CD4-positive, alpha-beta T cell treated with Interleukin-4 for 4 hours (primary cell): Measurements from ENCODE around the gene GABBR2.
"Not testable (repeated sequence)": the region's sequence is repeated elsewhere in the genome, so short reads cannot be mapped to it uniquely, and the experiment has no call there.

Experiments used
- DNase-seq: peaks from one replicate; pipeline ENCODE4 v3.0.0-alpha.2; 2020

Gene GABBR2

DNA sequence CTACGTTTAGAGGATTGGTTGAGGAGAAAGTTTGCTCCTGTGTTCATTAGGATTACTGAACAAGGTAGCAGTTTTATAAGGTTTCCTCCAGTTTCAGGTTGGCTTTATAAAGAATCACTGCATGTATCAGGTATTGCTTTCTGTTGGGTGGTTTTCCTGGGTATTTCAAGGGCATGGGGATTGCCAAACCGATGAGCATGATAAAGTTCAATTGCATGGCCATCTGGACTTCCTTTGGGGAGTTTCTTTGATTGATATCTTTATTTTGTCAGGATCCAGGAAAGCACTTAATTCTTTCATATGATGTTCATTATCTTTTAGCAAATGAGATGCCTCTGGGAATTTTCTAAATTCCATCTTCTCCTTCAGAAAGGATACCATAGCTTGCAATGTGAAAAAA lies 10.3 kb upstream of the GABBR2 start:
- DNase-seq, result no peak

DNA sequence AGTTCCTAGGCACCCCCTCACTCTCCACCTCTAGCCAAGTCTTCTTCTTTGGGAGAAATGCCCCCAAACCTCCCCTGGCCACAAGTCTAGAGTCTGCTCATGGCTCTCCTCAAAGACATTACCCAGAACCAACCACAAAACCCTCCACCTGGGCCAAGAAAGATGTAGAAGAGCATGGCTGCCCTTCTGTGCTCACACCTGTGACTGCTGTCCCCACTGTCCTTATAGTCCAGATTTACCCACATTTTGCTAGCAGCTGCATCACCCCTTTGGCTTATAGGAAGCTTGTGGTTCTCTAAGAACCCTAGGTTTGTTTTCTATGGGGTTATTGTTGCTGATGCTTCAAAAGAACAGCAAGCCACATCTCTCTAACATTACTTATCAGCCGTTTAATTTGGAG lies 6.1 kb upstream of the GABBR2 start:
- no peak for DNase-seq

DNA sequence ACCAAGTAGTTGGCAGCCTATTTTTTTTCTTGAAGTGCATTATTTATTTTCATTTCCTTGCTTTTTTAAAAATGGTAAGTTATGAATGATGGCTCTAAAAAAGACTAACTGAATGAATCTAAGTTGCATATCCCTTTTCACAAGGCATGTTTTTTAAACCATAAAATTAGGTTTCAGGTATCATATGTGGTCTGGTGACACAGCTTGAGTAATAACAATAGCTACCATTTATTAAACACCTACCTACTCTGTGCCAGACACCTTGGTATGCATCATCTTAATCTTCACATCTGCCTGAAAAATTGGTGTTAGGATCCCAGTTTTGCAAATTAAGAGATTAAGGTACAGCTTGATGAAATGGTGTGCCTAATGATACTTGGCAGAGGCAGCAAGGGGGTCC lies 4.3 kb upstream of the GABBR2 start:
- DNase-seq, result no peak

DNA sequence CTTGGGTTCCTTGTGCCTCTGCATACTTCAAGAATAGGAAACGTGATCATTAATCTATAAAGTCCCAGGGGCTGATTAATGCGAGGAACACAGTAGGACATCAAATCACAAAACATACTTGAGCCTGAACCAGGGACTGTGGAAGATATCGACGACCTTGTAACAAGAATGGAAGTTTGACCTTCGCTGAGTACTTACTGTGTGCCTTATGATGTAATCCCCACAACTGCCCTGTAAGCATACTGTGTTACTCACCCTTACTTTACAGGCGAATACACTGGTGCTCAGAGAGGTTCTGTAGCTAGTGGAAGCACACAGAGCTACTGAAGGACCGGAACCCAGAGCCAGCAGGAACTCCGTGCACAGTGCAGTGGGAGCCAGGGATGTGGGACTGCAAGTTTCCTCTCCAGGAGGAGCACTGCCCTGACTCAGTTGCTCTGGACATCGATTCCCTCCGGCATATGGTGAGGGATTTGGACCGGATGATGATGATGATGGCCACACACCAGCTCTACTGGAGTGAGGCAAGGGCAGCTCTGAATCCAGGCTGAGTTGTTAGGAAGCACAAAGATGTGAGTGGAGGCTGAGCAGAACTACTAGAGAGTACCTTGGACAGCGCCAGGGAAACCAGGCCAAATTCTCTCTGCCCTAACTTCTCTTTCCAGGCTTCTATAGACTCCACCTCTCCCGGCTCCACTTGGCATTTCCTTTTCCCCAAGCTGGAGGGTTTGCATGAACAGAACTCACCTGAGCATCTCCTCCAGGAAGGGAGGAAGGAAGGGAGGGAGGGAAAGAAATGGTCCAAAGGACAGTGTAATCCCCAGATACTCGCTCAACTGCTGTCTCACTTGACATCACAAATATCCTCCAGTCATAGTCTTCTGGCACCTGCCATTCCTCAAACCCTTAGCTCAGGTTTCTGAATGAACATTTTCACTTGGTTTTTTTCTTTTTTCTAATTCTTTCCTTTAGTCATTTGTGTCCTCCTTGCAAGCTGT lies 1.5 kb upstream of the GABBR2 start:
- DNase-seq, result no peak

DNA sequence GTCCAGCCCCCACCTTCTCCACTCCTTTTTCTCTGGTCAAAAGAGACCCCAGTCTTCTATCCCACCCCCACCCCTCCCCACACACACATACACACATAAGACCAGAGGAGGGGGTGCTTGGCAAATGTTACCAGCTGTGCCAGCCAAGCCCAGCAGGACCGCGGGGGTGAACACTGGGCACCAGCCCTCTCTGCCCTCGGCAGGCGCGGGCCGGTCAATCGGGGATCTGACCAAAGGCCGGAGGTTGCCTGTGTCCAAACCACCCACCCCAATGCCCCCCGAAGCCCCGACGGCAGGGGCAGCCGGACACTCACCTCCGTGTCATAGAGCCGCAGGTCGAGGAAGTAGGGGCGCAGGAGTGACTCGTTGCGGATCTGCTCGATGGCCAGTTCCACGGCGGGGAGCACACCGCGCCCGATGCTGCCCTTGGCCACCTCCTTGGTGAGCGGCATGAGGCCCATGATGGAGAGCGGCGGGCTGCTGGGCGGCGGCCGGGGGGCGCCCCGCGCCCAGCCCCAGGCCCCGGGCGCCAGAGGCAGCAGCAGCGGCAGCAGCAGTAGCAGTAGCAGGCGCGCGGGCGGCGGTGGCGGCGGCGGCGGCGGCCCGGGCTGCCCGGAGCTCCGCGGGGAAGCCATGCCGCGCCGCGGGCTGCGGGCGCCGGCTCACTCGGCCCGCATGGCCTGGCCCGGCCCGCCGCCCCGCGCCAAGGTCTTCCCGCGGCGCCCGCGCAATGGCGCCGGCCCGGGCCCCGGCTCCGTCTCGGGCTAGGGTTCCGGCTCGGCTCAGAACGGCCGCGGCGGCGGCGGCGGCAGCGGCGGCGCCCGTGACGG lies 417 bp downstream of the GABBR2 start:
- DNase-seq, result no peak

DNA sequence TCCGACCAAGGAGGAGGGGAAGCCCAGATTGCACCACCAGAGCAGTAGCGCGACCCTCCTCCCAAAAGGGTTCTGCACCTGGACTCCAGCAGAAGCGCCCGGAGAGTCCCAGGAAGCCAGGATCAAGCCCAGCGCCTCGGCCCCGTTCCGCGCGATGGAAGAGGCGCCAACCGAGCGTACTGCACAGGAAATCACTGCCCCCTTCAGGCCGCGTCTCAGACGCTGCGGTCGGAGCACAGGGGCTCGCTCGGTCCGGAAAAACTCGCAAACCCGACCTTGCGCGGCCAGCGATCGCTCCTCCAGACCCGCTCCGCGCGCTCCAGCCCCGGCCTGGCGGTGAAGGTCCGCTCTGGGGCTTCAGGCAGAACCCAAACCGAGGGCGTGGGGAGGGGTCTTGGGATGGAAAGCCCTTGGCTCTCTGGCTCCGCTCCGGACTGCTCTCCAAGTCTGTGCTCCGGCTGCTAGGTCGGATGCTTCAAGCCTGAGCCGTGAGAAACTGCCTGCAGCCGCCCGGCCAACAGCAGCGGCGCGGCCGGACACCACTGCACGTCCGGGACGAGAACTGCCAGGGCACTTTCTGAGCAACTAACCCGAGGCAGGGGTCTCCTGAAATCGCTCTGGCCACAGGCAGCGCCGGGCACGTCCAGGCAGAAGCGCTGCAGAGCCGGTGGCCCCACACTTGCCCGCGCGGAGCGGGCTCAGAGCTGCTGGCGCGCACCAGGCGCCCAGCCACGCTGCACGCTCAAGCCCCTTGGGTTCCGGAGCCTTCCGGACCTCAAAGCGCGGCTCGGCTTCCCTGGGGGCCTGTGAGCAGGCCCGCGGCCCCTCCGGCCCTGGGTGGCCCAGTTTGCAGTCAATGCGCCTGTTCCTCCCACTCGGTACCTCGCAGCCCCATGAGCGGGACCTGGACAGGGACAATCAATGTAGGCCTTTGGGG lies 1.3 kb downstream of the GABBR2 start:
- DNase-seq, result no peak

DNA sequence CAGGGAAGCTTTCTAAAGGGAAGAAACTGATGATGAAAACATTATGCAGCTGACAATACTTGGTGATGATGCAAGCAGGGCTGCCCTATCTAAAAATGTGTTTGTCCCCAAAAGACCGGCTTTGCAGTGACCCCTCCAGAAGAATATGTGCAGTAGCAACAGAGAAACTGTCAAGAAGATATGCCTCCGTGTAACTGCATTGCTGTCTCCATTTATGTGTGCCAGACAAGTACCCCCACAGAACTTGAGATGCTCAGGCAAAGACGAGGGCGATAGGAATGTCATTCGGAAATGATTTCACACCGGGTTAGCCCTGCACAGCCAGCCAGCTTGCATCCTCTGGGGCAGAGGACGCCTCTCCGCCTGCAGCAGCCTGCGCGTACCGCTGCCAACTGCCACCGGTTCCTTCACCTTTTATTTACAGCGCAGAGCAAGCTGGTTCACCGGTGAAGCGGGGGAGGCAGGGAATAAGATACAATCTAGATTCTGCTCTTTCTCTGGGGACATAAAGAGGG lies 2.0 kb downstream of the GABBR2 start:
- no peak for DNase-seq

DNA sequence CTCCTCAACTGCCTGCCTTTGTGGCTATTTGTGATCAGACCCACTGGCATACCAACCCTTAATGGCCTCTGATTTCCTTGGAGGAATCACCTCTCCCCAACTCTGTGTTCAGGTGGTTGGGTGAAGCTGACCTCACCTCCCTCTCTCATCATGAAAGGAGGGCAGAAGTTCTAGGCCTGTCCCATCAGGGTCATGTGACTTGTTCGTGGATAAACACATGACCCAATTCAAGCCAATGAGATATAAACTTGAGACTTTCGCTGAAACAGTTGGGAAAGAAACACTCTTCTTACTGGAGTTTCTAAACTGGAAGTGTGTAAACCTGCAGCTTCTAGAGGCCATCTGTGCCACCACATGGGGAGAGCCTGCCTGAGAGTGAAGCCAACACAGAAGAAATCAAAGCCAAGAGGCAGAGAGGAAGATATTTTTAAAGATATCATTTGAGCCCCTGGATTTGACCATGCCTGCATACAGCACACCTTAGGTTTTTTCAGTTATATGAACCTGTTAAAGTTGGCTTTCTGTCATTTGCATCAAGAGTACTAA lies 5.8 kb downstream of the GABBR2 start:
- no peak for DNase-seq

DNA sequence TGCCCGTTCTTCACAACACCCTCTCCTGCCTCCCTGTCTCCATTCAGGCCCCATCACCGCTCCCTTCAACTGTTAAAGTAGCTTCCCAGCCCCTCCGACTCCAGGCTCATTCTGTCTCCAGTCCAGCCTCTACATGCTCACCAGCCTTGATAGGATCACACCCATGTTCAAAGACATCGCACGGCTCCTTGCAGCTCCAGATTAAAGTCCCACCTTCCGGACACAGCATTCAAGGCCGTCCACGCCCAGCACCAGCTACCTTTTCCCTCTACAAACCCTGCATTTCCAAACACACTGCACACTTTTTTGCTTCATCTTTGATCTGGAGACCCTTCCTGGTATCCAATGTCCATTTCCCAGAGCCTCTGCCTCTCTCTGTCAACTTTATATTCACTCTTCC lies 6.4 kb downstream of the GABBR2 start:
- no peak for DNase-seq

DNA sequence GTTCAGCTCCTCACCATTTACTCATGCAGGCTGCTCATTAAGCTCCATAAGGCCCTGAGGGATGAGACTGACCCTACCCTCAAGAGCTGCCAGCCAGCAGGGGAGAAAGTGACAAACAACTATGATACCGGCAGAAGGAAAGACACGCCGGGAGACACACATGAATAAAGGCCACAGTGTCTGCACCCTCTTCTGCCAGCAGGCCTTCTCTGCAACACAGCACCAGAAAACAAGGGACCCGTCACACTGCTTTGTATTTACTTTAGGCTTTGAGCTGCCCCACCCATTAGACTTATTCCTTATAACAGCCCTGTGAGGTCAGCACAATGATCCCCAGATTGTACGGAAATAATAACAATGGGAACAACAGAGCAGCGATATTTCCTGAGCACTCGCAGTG lies 7.2 kb downstream of the GABBR2 start:
- no peak for DNase-seq

DNA sequence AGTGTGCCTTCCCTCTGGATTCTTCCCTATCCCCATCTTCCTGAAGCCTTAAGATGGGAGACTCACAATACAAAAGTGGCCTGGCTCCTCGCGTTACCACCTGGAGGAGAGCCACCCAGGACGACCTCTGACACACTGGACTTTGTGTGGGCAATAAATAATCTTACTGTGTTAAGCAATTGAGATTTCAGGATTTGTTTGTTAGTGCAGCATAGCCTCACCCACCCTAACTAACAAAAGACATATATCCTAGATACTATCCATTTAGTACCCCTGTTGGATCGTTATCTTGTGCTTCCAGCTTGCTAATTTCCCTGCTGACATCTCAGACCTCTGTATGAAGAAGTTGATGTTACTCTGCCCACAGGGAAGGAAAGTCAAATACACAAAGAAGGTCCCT lies 7.9 kb downstream of the GABBR2 start:
- no peak for DNase-seq

DNA sequence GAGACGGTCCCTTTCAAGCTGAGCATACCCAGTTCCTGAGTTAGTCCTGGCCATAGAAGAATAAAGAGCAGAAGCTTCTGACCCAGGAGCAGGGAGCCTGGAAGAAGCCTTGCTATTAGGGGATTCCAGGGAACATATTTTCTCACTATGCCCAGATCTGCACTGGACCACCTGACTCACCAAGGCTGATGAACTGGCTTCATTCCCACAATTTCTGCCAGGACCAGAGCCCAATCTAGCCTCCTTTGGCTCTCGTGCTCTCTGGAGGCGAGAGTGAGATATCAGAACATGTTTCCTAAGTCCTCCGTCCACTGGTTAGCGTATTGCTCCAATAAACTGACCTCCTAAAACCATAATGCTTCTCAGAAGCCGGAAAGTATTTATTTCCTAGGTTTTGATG lies 9.9 kb downstream of the GABBR2 start:
- DNase-seq, result no peak

DNA sequence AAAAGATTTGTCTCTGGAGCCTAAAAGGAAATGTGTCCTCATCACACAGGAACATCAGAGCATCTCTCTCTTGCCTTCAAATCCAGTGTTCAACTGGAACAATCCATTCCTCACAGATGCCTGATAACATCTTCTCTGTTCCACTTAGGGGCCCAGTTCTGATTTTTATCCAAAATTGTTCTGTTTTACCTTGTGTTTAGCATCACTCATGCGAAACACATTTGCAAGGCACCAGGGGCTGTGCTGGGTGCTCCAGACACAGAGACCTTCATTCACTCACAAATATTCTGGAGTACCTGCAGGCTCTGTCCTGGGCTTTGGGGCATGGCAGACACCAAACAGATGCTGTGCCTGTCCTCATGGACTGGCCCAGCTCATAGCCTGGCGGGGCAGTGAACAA lies 13.8 kb downstream of the GABBR2 start:
- no peak for DNase-seq

DNA sequence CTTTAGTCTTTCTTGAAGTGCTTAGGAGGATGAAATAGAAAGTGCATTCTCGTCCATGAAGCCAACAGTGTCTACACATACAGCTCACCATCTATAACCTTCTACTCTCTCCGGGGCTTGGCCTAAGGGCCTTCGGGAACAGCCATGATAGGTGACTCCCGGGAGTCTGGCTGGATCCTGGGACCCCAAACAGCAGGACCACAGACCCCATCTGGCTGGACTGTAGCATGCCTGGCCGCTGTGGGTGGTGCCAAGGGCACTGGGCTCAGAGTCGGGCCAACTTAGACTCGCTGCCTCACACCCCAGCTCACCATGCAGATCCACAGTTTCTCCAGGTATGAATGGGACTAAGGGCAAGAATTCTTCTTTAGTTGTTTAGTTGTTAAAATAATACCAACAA lies 16.3 kb downstream of the GABBR2 start:
- no peak for DNase-seq

DNA sequence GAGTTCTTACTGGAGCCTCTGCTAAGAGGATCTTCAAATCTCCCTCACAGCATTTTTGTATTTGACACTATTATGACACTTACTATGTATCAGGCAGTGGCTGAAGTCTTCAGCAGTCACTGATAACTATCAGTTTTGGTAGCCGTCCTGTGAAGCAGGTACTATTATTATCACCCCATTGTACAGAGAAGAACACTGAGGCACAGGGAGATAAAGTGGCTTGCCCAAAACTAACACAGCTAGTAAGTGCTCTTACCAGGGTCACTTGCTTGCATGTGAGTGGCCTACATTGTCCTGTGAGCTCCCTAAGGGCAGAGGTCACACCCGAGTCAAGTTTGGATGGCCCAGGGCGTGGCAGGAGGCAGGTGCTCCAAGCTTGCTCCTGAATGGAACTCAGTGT lies 16.8 kb downstream of the GABBR2 start:
- no peak for DNase-seq

DNA sequence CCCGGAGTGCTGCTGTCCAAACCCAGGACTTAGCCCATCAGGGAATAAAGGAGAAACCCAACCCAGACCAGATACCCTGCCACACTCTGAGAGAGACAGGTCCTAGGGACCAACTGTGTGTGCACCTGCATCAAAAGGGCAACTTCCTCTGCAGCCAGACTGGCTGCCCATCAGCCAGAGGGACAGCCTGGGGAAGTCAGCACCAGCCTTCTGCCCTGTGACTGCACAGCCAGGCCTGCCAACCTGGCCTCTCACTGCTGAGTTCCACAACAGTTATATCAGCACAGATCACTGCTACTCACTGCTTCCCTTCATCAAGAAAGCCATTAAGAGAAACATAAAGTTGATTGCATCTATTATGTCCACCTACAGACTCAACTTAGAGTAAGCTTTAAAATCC lies 18.0 kb downstream of the GABBR2 start:
- DNase-seq, result no peak

DNA sequence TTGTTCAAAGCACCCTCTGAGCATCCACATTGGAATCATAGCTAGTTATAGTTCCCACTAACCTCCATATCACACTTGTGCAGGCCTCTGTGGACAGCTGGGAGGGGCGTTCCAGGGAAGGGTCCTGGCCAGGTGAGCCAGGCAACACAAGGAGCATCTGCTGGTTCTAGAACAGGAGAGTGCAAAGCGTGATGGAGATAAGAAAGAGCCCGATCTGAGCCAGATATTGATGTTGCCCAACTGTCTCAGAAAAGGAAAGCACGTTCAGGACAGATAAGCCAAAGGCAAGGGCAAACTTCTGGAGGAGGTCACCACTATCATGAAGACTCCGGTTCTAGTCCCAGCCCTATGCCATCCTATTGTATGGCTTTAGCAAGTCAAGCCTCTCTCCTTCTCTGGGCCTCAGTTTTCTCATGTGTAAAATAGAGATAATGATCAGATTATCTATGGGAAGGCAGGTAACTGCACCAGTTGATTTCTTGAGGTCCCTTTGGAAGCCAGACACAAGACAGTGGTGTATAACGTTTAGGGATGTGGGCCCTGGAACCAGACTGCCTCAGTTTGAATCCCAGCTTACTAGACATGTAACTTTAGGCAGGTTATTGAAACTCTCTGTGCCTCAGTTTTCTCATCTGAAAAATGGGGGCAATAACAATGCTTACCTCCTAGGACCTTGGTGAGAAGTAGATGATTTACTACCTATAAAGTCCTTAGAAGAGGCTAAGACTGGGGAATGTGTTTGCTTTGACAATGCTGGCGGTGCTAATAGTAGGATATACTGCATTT lies 19.8 kb downstream of the GABBR2 start:
- no peak for DNase-seq

DNA sequence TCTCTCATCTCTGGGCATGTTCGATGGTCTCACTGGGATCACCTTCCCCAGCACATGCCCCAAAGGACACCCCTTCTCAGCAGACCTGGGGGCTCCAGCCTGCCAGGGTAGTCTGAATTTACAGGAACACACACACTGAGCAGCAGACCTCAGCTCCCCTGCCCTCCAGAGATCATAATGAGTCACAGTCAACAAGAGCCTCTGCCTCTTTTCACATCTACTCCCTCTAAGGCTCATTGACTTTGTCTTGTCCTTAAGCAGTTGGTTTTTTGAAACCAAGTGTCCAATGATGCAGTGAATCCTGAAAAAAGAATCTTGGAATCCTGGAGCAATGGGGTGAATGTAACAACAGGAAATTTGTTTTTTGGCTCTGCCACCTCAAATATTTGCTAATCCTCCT lies 20.8 kb downstream of the GABBR2 start:
- no peak for DNase-seq

DNA sequence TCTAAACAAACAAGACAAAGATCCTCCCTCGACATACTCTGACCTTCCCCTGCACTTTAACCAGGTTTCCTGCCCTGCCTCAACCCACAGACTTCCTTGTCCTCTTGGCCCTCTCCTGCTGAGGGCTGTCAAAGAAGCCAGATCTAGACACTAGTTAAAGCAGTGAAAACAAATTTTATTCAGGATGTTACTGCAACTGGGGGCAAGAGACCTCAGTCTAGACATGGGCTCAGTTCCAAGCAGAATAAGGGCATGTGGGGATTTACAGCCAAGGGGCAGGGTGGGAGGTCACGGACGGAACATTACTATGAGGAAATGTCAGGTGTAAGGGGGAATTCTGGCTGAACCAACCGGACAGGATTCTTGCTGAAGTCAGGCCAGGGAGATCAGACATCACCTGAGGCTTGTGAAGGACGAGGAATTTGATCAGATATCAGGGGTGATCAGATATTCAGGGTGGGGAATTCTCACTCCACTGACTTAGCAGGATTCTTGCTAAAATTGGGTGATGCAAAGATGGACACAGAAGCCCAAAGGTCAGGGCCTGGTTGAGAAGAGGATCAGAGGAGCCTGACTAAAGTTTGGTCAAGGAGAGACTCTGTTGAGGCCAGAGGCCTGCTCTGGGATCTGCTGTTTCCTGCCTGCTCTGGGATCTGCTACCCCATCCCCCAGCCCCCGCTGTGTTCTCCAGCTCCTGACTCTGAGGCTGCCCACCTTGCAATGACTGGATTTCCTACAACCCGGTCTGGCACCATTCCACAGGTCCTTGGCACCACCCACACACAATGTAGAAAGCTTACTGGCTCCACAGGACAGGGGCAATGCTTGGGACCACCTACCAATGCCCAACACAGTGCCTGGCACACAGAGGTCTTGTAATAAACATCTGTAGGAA lies 21.5 kb downstream of the GABBR2 start:
- DNase-seq, result no peak

DNA sequence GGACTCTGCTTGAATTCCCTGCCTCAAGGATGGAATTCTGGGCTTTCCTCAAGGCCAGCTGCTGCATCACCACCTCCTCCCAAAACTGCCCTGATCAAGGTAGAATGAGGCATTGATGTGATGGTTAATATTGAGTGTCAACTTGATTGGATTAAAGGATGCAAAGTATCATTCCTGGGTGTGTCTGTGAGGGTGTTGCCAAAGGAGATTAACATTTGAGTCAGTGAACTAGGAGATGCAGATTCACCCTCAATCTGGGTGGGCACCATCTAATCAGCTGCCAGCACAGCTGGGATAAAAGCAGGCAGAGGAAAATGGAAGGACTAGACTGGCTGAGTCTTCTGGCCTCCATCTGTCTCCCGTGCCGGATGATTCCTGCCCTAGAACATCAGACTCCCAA lies 23.9 kb downstream of the GABBR2 start:
- not testable (repeated sequence) for DNase-seq
